Hepatocyte (in vitro differentiated cells): ENCODE measurements around the gene FAM170B. TPM values are rescaled to one million over a fixed set of nuclear protein-coding genes. Genes with fewer than 3 reads are reported as not detected.

Experiments used
- DNase-seq: peaks from one replicate; pipeline ENCODE4 v3.0.0-alpha.2; 2016; ENCODE audit warnings: low spot score
- H2AFZ ChIP-seq: fragments of 200-600 bp; sonication (generic); 2 replicates; pipeline ENCODE4 v1.6.0; 2016; ENCODE audit warnings: antibody characterized with exemption, mild to moderate bottlenecking
- H3K27ac ChIP-seq: fragments of 200-600 bp; sonication (generic); 2 replicates; pipeline ENCODE4 v1.5.1; 2016; ENCODE audit warnings: mild to moderate bottlenecking
- H3K27me3 ChIP-seq: fragments of 200-600 bp; sonication (generic); 2 replicates; pipeline ENCODE4 v1.6.1; 2016
- H3K36me3 ChIP-seq: fragments of 200-600 bp; sonication (generic); replicated peaks from 2 replicates; pipeline ENCODE4 v1.5.1; 2016; ENCODE audit warnings: low read depth; ENCODE audit not compliant: insufficient read depth
- H3K4me1 ChIP-seq: fragments of 200-600 bp; sonication (generic); 2 replicates; pipeline ENCODE4 v1.5.1; 2016; ENCODE audit warnings: mild to moderate bottlenecking, moderate library complexity; ENCODE audit not compliant: insufficient read depth
- H3K4me2 ChIP-seq: fragments of 200-600 bp; sonication (generic); 2 replicates; pipeline ENCODE4 v1.6.0; 2016
- H3K4me3 ChIP-seq: fragments of 200-600 bp; sonication (generic); 2 replicates; pipeline ENCODE4 v1.5.1; 2016; ENCODE audit warnings: mild to moderate bottlenecking
- H3K79me2 ChIP-seq: fragments of 200-600 bp; sonication (generic); 2 replicates; pipeline ENCODE4 v1.6.0; 2017; ENCODE audit warnings: mild to moderate bottlenecking
- H3K9me2 ChIP-seq: fragments of 200-600 bp; sonication (generic); replicated peaks from 2 replicates; pipeline ENCODE4 v1.6.0; 2017; ENCODE audit warnings: mild to moderate bottlenecking; ENCODE audit not compliant: insufficient read depth
- H3K9me3 ChIP-seq: fragments of 200-600 bp; sonication (generic); 2 replicates; pipeline ENCODE4 v1.5.1; 2016; ENCODE audit warnings: low read depth, mild to moderate bottlenecking
- H4K20me1 ChIP-seq: fragments of 200-600 bp; sonication (generic); 2 replicates; pipeline ENCODE4 v1.6.0; 2016; ENCODE audit warnings: mild to moderate bottlenecking; ENCODE audit not compliant: insufficient read depth, poor library complexity, severe bottlenecking
- CTCF ChIP-seq: fragments of 200-600 bp; sonication (generic); IDR thresholded peaks from 2 replicates; pipeline ENCODE4 v1.5.1; 2016; ENCODE audit warnings: antibody characterized with exemption, mild to moderate bottlenecking; ENCODE audit not compliant: poor library complexity
- EZH2 ChIP-seq: fragments of 200-600 bp; sonication (generic); IDR thresholded peaks from 2 replicates; pipeline ENCODE4 v1.6.1; 2016; ENCODE audit warnings: antibody characterized with exemption, mild to moderate bottlenecking, borderline replicate concordance
- EZH2phosphoT487 ChIP-seq: fragments of 200-600 bp; sonication (generic); IDR thresholded peaks from one replicate; pipeline ENCODE4 v1.6.1; 2018; ENCODE audit warnings: antibody characterized with exemption, mild to moderate bottlenecking, low read depth, moderate library complexity; ENCODE audit not compliant: unreplicated experiment, severe bottlenecking
- WGBS: methylation state at CpG from one replicate; pipeline ENCODE4 v1.1.6; 2016; ENCODE audit warnings: low lambda C conversion rate; ENCODE audit errors: missing lambda C conversion rate; 5-methylcytosine and 5-hydroxymethylcytosine counted together
- polyA plus RNA-seq: library from polyadenylated mRNA; unstranded; fragments of >200 nt; fragmentation: Nextera tagmentation; extraction: Ambion mirVana; gene quantifications from 2 replicates; pipeline ENCODE4 v1.2.1, GENCODE V29; 2016
- total RNA-seq: library from RNA; depleted of rRNA; stranded (reverse); fragments of >200 nt; gene quantifications from 2 replicates; pipeline ENCODE4 v1.2.3, GENCODE V29; 2014

FAM170B gene
- total and polyA plus RNA-seq, 2 experiments from 2014 or later, result not detected

DNA sequence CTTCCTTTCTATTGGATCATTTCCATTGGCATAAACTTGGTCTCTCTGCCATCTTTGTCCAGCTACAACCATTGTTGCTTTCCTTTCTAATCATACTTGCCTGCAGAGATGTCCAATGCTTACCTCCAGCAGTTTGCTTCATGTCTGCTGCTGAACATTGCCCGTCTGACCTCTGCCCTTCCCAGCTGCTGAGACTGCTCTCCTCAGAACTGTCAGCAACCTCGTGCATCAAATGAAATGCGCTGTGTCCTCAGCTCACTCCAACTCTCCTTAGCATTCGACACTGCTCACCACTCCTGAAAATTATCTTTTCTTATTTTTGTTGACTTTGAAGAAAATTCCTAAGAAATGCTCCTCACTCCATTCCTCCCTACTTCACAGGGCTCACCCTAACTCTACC, 5.0 kb downstream of the FAM170B start:
- Histone ChIP-seq H3K79me2 (no peaks in the 10 kb centered on the region), H3K27ac (no peak overlapping the region), H2AFZ (no peak overlapping the region), H3K4me2 (no peak overlapping the region), H3K9me3 (no peaks in the 10 kb centered on the region), H4K20me1 (no peaks in the 10 kb centered on the region), H3K9me2 (no peaks in the 10 kb centered on the region), H3K4me3 (no peak overlapping the region), H3K36me3 (no peaks in the 10 kb centered on the region), H3K27me3 (no peaks in the 10 kb centered on the region), H3K4me1 (no peaks in the 10 kb centered on the region)
- WGBS, result 69% methylated on average over 4 of the region's 4 CpGs
- TF ChIP-seq CTCF, result no peak
- no peak for TF ChIP-seq EZH2phosphoT487
- TF ChIP-seq EZH2, result no peak
- no peak for DNase-seq

GRCh38 chr10:49123981-49124950, 9.6 kb downstream of the FAM170B start:
- no peak for DNase-seq
- Histone ChIP-seq H3K9me2 (no peaks in the 10 kb centered on the region), H3K27ac (no peak overlapping the region), H3K4me1 (no peaks in the 10 kb centered on the region), H4K20me1 (no peaks in the 10 kb centered on the region), H3K79me2 (no peaks in the 10 kb centered on the region), H3K4me2 (no peak overlapping the region), H2AFZ (no peak overlapping the region), H3K4me3 (no peak overlapping the region), H3K9me3 (no peaks in the 10 kb centered on the region), H3K27me3 (no peaks in the 10 kb centered on the region), H3K36me3 (no peaks in the 10 kb centered on the region)
- WGBS, result 83% methylated on average over 7 of the region's 7 CpGs
- TF ChIP-seq EZH2, result no peak
- TF ChIP-seq EZH2phosphoT487, result no peak
- TF ChIP-seq CTCF, result no peak

GRCh38 chr10:49120911-49121310, 12.9 kb downstream of the FAM170B start:
- DNase-seq, result no peak
- Histone ChIP-seq H2AFZ (no peak overlapping the region), H3K9me3 (no peaks in the 10 kb centered on the region), H3K27me3 (peaks cover 5% of the 10 kb centered on the region), H3K4me3 (no peak overlapping the region), H4K20me1 (no peaks in the 10 kb centered on the region), H3K27ac (no peak overlapping the region), H3K36me3 (no peaks in the 10 kb centered on the region), H3K9me2 (no peaks in the 10 kb centered on the region), H3K4me2 (no peak overlapping the region), H3K4me1 (no peaks in the 10 kb centered on the region), H3K79me2 (no peaks in the 10 kb centered on the region)
- TF ChIP-seq EZH2 (no peak), EZH2phosphoT487 (no peak), CTCF (no peak)
- WGBS, result 79% methylated on average over 3 of the region's 3 CpGs
